GM18858 (cell line): ENCODE measurements around the gene PAGR1.
A peak's percentile ranks its signal among the peaks of the same experiment; 100 is the strongest.
"Not testable (repeated sequence)": the region's sequence is repeated elsewhere in the genome, so short reads cannot be mapped to it uniquely, and the experiment has no call there.

Experiments
- ATAC-seq: cut with Tn5 transposase; IDR thresholded peaks from one replicate; pipeline ENCODE4 v1.9.1; 2021; ENCODE audit not compliant: unreplicated experiment

PAGR1 gene

GRCh38 chr16:29815793-29816693 lies at the start of gene PAGR1:
Gene PAGR1, plus strand, starts transcription at chr16:29816152. Its CDS starts 374 bp downstream, at chr16:29816526.
- ATAC-seq = peak; percentile 48

GRCh38 chr16:29766571-29766970 lies 49.4 kb upstream of the PAGR1 start:
- no peak for ATAC-seq

GRCh38 chr16:29767062-29767461 lies 48.9 kb upstream of the PAGR1 start:
- ATAC-seq = no peak

GRCh38 chr16:29769507-29769906 lies 46.4 kb upstream of the PAGR1 start:
- no peak for ATAC-seq

GRCh38 chr16:29770250-29770929 lies 45.6 kb upstream of the PAGR1 start:
- no peak for ATAC-seq

- ATAC-seq = not testable (repeated sequence)
Observed at GRCh38 chr16:29772330-29772729, 43.6 kb upstream of the PAGR1 start.

- no peak for ATAC-seq
Observed at GRCh38 chr16:29774730-29775129, 41.2 kb upstream of the PAGR1 start.

GRCh38 chr16:29775742-29776408 lies 40.1 kb upstream of the PAGR1 start:
- ATAC-seq = no peak

- ATAC-seq = no peak
Observed at GRCh38 chr16:29777576-29778350, 38.2 kb upstream of the PAGR1 start, which contains the start of gene ZG16. Gene ZG16, plus strand, starts transcription at chr16:29778256. Its CDS starts 1,011 bp downstream, at chr16:29779267.

GRCh38 chr16:29779474-29779873 lies 36.5 kb upstream of the PAGR1 start:
- no peak for ATAC-seq

- ATAC-seq = not testable (repeated sequence)
Observed at GRCh38 chr16:29783094-29783953, 32.6 kb upstream of the PAGR1 start.

- no peak for ATAC-seq
Observed at GRCh38 chr16:29784157-29784556, 31.8 kb upstream of the PAGR1 start.

- no peak for ATAC-seq
Observed at GRCh38 chr16:29784901-29785500, 31.0 kb upstream of the PAGR1 start.

GRCh38 chr16:29787155-29787554 lies 28.8 kb upstream of the PAGR1 start:
- ATAC-seq = not testable (repeated sequence)

- no peak for ATAC-seq
Observed at GRCh38 chr16:29789775-29790182, 26.2 kb upstream of the PAGR1 start.

GRCh38 chr16:29790183-29790948 lies 25.6 kb upstream of the PAGR1 start, which contains the start of gene KIF22:
Gene KIF22, plus strand, starts transcription at chr16:29790751. Its CDS starts 9 bp downstream, at chr16:29790760.
- peak; percentile 87 for ATAC-seq

GRCh38 chr16:29790949-29791844 lies 24.8 kb upstream of the PAGR1 start:
- ATAC-seq = no peak
